ENCODE measurements around the gene SMCO2. TPM values are rescaled to one million over a fixed set of nuclear protein-coding genes. Genes with fewer than 3 reads are reported as not detected.

The SMCO2 gene
- total RNA-seq, 5 donors from 2014 or later (not counting 1 experiment from before 2014, with no cell fraction given): not detected

DNA sequence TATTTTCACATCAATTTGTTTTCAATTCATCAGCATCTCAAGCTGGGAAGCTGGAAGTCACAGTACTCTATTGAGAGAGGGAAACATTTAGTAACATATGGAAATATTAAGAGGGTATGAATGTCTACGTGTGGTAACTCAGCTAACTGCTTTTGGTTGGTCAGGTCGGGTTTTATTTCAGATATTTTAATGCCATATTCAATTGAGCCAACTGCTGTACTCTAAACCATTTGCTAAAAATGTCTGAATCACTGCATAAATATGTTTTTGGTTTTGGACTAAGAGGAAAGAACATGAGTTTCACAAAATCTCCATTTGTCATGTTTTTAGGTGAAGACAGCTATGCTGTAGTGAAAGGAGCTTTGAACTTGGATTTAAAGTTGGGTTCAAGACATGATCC, 58.6 kb downstream of the SMCO2 start:
- CTCF ChIA-PET: no interaction called here
- Histone ChIP-seq H3K9me3 (no peaks in the 10 kb centered on the region), H3K27me3 (replicated peaks in 1 of 2; ENCODE audit: control insufficient read depth in 2 of 2, extremely low read depth in 1 of 2, insufficient read depth in 2 of 2, low read length in 1 of 2) (no peaks in the 10 kb centered on the region), H3K36me3 (ENCODE audit: control insufficient read depth in 2 of 2, extremely low read depth in 1 of 2, insufficient read depth in 1 of 2, low read length in 1 of 2) (no peaks in the 10 kb centered on the region), H3K4me3 (ENCODE audit: control insufficient read depth in 1 of 2, extremely low read depth in 1 of 2, low read length in 1 of 2) (no peak overlapping the region), H3K4me1 (ENCODE audit: control insufficient read depth in 1 of 2, extremely low read depth in 1 of 2, insufficient read depth in 2 of 2, low read length in 2 of 2) (peaks cover 0 to 6% of the 10 kb centered on the region in 2 experiments), H3K27ac (ENCODE audit: low read length) (no peak overlapping the region)
- no CpG with 5 or more reads among the region's 2 CpGs for WGBS (ENCODE audit: insufficient coverage)
- no peaks in the 10 kb centered on the region for H3K36me3 Mint-ChIP-seq
- ATAC-seq (replicated peaks in 1 of 4) (no peak), DNase-seq (no peak)
- H3K27me3 Mint-ChIP-seq: peaks cover 5 to 6% of the 10 kb centered on the region in 2 donors
- peaks cover 10 to 11% (median 10%) of the 10 kb centered on the region in 3 donors for H3K4me1 Mint-ChIP-seq
- H3K27ac Mint-ChIP-seq: no peak overlapping the region
- no peak overlapping the region for H3K4me3 Mint-ChIP-seq
- POLR2A ChIA-PET: no interaction called here
- H3K9me3 Mint-ChIP-seq: peaks cover 0 to 3% (median 0%) of the 10 kb centered on the region in 3 donors

DNA sequence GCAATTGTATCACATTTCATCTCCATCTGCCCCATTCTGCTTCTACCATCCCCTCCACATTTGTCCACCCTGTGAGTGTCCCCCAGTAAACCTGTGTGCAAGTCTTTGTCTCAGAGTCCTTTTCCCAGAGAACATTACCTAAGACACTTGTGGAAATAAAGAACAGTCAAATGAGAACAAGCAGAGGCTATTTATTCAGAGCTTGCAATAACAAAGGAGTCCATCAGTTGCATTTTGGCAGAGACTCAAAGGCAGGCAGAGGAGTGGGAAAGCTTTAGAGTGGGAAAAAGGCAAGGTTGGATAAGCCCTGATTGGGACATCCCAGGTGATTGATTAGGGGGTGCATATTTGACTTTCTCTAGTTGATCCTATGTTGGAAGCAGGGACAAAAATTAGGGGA, 59.2 kb downstream of the SMCO2 start:
- H3K27me3 ChIP-seq (replicated peaks in 1 of 2; ENCODE audit: control insufficient read depth in 2 of 2, extremely low read depth in 1 of 2, insufficient read depth in 2 of 2, low read length in 1 of 2): no peaks in the 10 kb centered on the region
- no peaks in the 10 kb centered on the region for H3K36me3 ChIP-seq (ENCODE audit: control insufficient read depth in 2 of 2, extremely low read depth in 1 of 2, insufficient read depth in 1 of 2, low read length in 1 of 2)
- H3K4me1 ChIP-seq (ENCODE audit: control insufficient read depth in 1 of 2, extremely low read depth in 1 of 2, insufficient read depth in 2 of 2, low read length in 2 of 2): peaks cover 0 to 6% of the 10 kb centered on the region in 2 experiments
- Mint-ChIP-seq H3K4me1 (peaks cover 10 to 11% (median 10%) of the 10 kb centered on the region in 3 donors), H3K9me3 (peaks cover 0 to 3% (median 0%) of the 10 kb centered on the region in 3 donors), H3K4me3 (no peak overlapping the region), H3K27me3 (peaks cover 5 to 6% of the 10 kb centered on the region in 2 donors), H3K36me3 (no peaks in the 10 kb centered on the region), H3K27ac (no peak overlapping the region)
- no peaks in the 10 kb centered on the region for H3K9me3 ChIP-seq
- no peak overlapping the region for H3K27ac ChIP-seq (ENCODE audit: low read length)
- DNase-seq (no peak), ATAC-seq (replicated peaks in 1 of 4) (no peak)
- H3K4me3 ChIP-seq (ENCODE audit: control insufficient read depth in 1 of 2, extremely low read depth in 1 of 2, low read length in 1 of 2): no peak overlapping the region
- ChIA-PET CTCF (no interaction called here), POLR2A (no interaction called here)

DNA sequence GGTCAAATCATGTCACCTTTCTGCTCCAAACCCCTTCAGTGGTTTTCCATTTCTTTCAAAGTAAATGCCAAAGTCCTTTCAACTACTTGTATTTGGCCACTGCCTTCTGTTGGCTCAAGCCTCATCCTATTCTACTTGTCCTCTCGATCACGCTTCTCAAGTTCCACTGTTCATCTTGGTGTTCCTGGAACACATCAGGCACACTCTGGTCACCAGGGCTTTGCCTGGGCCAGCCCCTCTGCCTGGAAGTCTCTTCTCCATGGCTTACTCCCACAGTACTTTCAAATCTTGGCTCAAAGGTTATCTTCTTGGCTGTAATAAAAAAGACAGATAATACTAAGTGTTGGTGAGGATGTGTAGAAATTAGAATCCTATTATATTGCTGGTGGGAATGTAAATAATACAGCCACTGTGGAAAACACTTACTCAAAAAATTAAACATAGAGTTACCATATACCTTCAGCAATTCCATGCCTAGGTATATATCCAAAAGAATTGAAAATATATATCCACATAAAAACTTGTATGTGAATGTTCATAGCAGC, 60.2 kb downstream of the SMCO2 start:
- ATAC-seq (replicated peaks in 1 of 4): no peak

DNA sequence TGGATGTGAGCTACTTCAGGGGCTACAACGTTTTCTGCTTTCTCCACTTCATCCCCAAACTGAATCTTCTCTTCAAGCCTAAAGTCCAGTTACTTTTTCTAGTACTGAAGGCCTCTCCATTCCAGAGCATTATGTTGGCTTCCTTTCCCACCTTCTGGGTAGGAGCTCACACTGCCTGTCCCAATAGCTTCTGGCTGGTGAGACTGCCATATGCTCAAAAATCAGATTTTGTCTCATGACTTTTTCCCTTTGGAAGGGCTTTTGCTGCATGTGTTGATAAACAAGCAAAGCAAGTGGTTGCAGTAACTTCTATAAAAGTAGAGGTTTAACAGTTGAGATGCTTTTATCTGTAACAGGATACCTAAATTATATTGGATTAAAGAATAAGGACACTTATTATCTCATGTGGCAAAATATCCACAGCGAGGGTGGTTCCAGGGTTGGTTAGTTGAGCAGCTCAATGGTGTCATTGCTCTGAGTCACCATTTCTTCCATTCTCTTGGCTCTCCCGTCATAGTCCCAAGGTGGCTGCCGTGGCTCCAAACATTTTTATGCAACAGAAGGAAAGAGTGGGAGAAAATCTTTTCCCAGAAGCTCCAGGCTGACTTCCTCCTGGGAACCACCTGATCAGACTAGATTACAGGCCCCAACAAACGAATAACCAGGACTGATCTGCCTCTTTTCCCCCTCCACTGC, 62.3 kb downstream of the SMCO2 start:
- H3K9me3 Mint-ChIP-seq: peaks cover 0 to 3% (median 0%) of the 10 kb centered on the region in 3 donors
- no peak overlapping the region for H3K27ac Mint-ChIP-seq
- Histone ChIP-seq H3K36me3 (ENCODE audit: control insufficient read depth in 2 of 2, extremely low read depth in 1 of 2, insufficient read depth in 1 of 2, low read length in 1 of 2) (no peaks in the 10 kb centered on the region), H3K27ac (ENCODE audit: low read length) (no peak overlapping the region), H3K9me3 (no peaks in the 10 kb centered on the region), H3K4me3 (ENCODE audit: control insufficient read depth in 1 of 2, extremely low read depth in 1 of 2, low read length in 1 of 2) (no peak overlapping the region), H3K27me3 (replicated peaks in 1 of 2; ENCODE audit: control insufficient read depth in 2 of 2, extremely low read depth in 1 of 2, insufficient read depth in 2 of 2, low read length in 1 of 2) (no peaks in the 10 kb centered on the region), H3K4me1 (ENCODE audit: control insufficient read depth in 1 of 2, extremely low read depth in 1 of 2, insufficient read depth in 2 of 2, low read length in 2 of 2) (no peaks in the 10 kb centered on the region)
- no peaks in the 10 kb centered on the region for H3K36me3 Mint-ChIP-seq
- no peak overlapping the region for H3K4me3 Mint-ChIP-seq
- peaks cover 0 to 4% of the 10 kb centered on the region in 2 donors for H3K27me3 Mint-ChIP-seq
- WGBS (ENCODE audit: insufficient coverage): 70% methylated on average over 2 of the region's 5 CpGs
- POLR2A ChIA-PET: no interaction called here
- DNase-seq: no peak
- H3K4me1 Mint-ChIP-seq: no peaks in the 10 kb centered on the region
- CTCF ChIA-PET: no interaction called here
- no peak for ATAC-seq (replicated peaks in 1 of 4)

More for the DNA sequence above, 60.2 kb downstream of the SMCO2 start:
- no peak for DNase-seq
- H3K4me3 Mint-ChIP-seq: no peak overlapping the region
- H3K36me3 Mint-ChIP-seq: no peaks in the 10 kb centered on the region
- H3K27me3 Mint-ChIP-seq: peaks cover 2 to 6% of the 10 kb centered on the region in 2 donors
- no peak overlapping the region for H3K27ac Mint-ChIP-seq
- H3K9me3 ChIP-seq: no peaks in the 10 kb centered on the region
- H3K9me3 Mint-ChIP-seq: peaks cover 0 to 3% (median 0%) of the 10 kb centered on the region in 3 donors
- POLR2A ChIA-PET: no interaction called here
- 96% methylated on average over 2 of the region's 2 CpGs for WGBS (ENCODE audit: insufficient coverage)
- no peak overlapping the region for H3K27ac ChIP-seq (ENCODE audit: low read length)
- H3K36me3 ChIP-seq (ENCODE audit: control insufficient read depth in 2 of 2, extremely low read depth in 1 of 2, insufficient read depth in 1 of 2, low read length in 1 of 2): no peaks in the 10 kb centered on the region
- peaks cover 6 to 9% (median 7%) of the 10 kb centered on the region in 3 donors for H3K4me1 Mint-ChIP-seq
- no peak overlapping the region for H3K4me3 ChIP-seq (ENCODE audit: control insufficient read depth in 1 of 2, extremely low read depth in 1 of 2, low read length in 1 of 2)
- CTCF ChIA-PET: no interaction called here
- peaks cover 0 to 3% of the 10 kb centered on the region in 2 experiments for H3K4me1 ChIP-seq (ENCODE audit: control insufficient read depth in 1 of 2, extremely low read depth in 1 of 2, insufficient read depth in 2 of 2, low read length in 2 of 2)
- no peaks in the 10 kb centered on the region for H3K27me3 ChIP-seq (replicated peaks in 1 of 2; ENCODE audit: control insufficient read depth in 2 of 2, extremely low read depth in 1 of 2, insufficient read depth in 2 of 2, low read length in 1 of 2)

DNA sequence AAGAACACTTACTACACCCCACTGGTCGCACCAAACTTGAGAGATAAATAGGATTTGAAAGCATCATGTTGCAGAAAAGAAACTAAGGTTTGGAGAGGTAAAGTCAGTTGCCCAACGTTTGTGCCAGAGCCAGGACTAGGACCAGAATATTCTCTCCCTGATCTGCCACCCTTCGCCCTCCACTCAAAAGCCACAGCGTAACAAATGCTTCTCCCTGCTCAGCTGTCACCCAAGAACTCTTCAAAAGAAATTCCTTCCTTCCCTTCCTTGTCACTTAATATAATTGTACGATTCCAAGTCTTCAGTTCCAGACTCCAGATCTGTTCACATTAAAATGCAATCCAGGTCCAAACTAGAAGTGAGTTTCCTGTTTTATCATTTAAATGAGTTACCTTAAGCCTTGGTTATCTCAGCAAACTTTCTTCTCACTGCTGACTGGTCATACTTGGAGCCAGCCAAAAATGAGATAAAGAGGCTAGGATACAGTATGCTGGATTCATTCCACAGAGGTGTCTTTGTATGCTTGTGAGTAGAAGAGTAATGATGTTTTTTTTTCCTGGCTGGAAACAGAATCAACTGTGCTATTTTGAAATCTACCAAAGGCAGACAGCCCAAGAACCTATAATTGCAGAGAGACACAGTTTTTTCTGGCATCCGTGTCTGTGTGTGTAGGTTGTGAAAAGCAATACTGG, 64.6 kb downstream of the SMCO2 start:
- H3K27me3 Mint-ChIP-seq: peaks cover 0 to 2% of the 10 kb centered on the region in 2 donors
- no peaks in the 10 kb centered on the region for H3K36me3 ChIP-seq (ENCODE audit: control insufficient read depth in 2 of 2, extremely low read depth in 1 of 2, insufficient read depth in 1 of 2, low read length in 1 of 2)
- H3K27me3 ChIP-seq (replicated peaks in 1 of 2; ENCODE audit: control insufficient read depth in 2 of 2, extremely low read depth in 1 of 2, insufficient read depth in 2 of 2, low read length in 1 of 2): peaks cover 0 to 2% of the 10 kb centered on the region in 2 experiments
- no peaks in the 10 kb centered on the region for H3K36me3 Mint-ChIP-seq
- H3K4me1 Mint-ChIP-seq: no peaks in the 10 kb centered on the region
- ATAC-seq (replicated peaks in 1 of 4) (no peak), DNase-seq (no peak)
- H3K9me3 Mint-ChIP-seq: peaks cover 0 to 3% (median 0%) of the 10 kb centered on the region in 3 donors
- 73% methylated on average over 4 of the region's 6 CpGs for WGBS (ENCODE audit: insufficient coverage)
- ChIA-PET CTCF (no interaction called here), POLR2A (no interaction called here)
- H3K4me3 Mint-ChIP-seq: no peak overlapping the region
- no peaks in the 10 kb centered on the region for H3K4me1 ChIP-seq (ENCODE audit: control insufficient read depth in 1 of 2, extremely low read depth in 1 of 2, insufficient read depth in 2 of 2, low read length in 2 of 2)
- H3K4me3 ChIP-seq (ENCODE audit: control insufficient read depth in 1 of 2, extremely low read depth in 1 of 2, low read length in 1 of 2): no peak overlapping the region
- no peaks in the 10 kb centered on the region for H3K9me3 ChIP-seq
- no peak overlapping the region for H3K27ac ChIP-seq (ENCODE audit: low read length)
- no peak overlapping the region for H3K27ac Mint-ChIP-seq

DNA sequence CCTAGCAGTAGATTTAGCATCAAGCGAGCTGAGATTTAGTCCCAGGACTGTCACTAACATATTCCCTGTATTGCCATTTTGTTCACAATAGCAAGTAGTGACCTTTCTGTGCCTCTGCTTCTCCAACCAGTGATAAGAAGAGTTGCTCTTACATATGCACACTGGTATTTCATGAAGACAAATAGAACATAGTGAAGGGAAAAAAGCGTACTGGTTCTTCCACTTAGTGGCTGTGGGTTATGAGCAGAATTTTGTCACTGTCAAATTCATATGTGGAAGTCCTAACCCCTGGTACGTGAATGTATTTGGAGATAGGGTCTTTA, 65.1 kb downstream of the SMCO2 start:
- Histone ChIP-seq H3K4me1 (ENCODE audit: control insufficient read depth in 1 of 2, extremely low read depth in 1 of 2, insufficient read depth in 2 of 2, low read length in 2 of 2) (no peaks in the 10 kb centered on the region), H3K4me3 (ENCODE audit: control insufficient read depth in 1 of 2, extremely low read depth in 1 of 2, low read length in 1 of 2) (no peak overlapping the region), H3K27me3 (replicated peaks in 1 of 2; ENCODE audit: control insufficient read depth in 2 of 2, extremely low read depth in 1 of 2, insufficient read depth in 2 of 2, low read length in 1 of 2) (peaks cover 0 to 2% of the 10 kb centered on the region in 2 experiments), H3K9me3 (no peaks in the 10 kb centered on the region), H3K27ac (ENCODE audit: low read length) (no peak overlapping the region), H3K36me3 (ENCODE audit: control insufficient read depth in 2 of 2, extremely low read depth in 1 of 2, insufficient read depth in 1 of 2, low read length in 1 of 2) (no peaks in the 10 kb centered on the region)
- DNase-seq (no peak), ATAC-seq (replicated peaks in 1 of 4) (no peak)
- Mint-ChIP-seq H3K4me3 (no peak overlapping the region), H3K9me3 (peaks cover 0 to 2% (median 0%) of the 10 kb centered on the region in 3 donors), H3K27me3 (peaks cover 4% of the 10 kb centered on the region in 2 donors), H3K4me1 (no peaks in the 10 kb centered on the region), H3K27ac (no peak overlapping the region), H3K36me3 (no peaks in the 10 kb centered on the region)
- WGBS (ENCODE audit: insufficient coverage): no CpG with 5 or more reads among the region's 3 CpGs
- ChIA-PET POLR2A (no interaction called here), CTCF (no interaction called here)
